PC-9 (cell line): ENCODE results near the gene REPS1.

ENCODE experiments used
- CTCF ChIP-seq: fragments of 200-600 bp; sonication (generic); conservative IDR thresholded peaks from 2 replicates; pipeline ENCODE4 v1.6.1; 2017; ENCODE audit warnings: mixed run types, antibody characterized with exemption, mild to moderate bottlenecking, moderate library complexity
- EZH2 ChIP-seq: fragments of 200-600 bp; sonication (generic); IDR thresholded peaks from 2 replicates; pipeline ENCODE4 v1.8.0; 2017; ENCODE audit warnings: antibody characterized with exemption, low read depth

GRCh38 chr6:138923561-138923960 is 64.5 kb downstream of the REPS1 start:
- TF ChIP-seq CTCF (no peak), EZH2 (no peak)
